Panc1 (cell line): ENCODE results near the gene RARB. TPM values are rescaled to one million over a fixed set of nuclear protein-coding genes. Genes with fewer than 3 reads are reported as not detected.

Experiments used
- ATAC-seq: fragments of 200-7000 bp; cut with Tn5 transposase; 2 replicates; pipeline ENCODE4 v1.9.1; 2020; ENCODE audit warnings: mild to moderate bottlenecking, moderate library complexity
- BruUV-seq: library from RNA; stranded (reverse); fragments of 400-500 nt; replicated peaks from 2 replicates; lab custom pipeline; 2021; lab: Mats Ljungman, UMichigan
- CTCF ChIA-PET: fragments of 300-600 bp; sonication (Branson Sonifier 250); formaldehyde crosslinking; loops from one replicate; lab custom pipeline; 2022; ENCODE audit warnings: antibody characterized with exemption; lab: Charles Lee
- POLR2A ChIA-PET: fragments of 300-600 bp; sonication (Branson Sonifier 250); formaldehyde crosslinking; loops from one replicate; lab custom pipeline; 2022; ENCODE audit warnings: antibody characterized with exemption; lab: Charles Lee
- DNase-seq: peaks from one replicate; pipeline ENCODE4 v3.0.0-alpha.2; 2010; ENCODE audit warnings: low read depth, low spot score
- H3K27ac ChIP-seq: 2 replicates; pipeline ENCODE4 v1.5.1; 2011; ENCODE audit warnings: mild to moderate bottlenecking, low read length, inconsistent platforms
- H3K27me3 ChIP-seq: fragments of 200-500 bp; sonication (Bioruptor generic); 2 replicates; pipeline ENCODE4 v1.6.0; 2014; ENCODE audit warnings: low read length, inconsistent platforms; ENCODE audit not compliant: control insufficient read depth, insufficient read depth
- H3K36me3 ChIP-seq: fragments of 200-500 bp; sonication (Bioruptor generic); 2 replicates; pipeline ENCODE4 v1.5.1; 2014; ENCODE audit warnings: inconsistent platforms, mild to moderate bottlenecking, low read length, moderate library complexity; ENCODE audit not compliant: control insufficient read depth, insufficient read depth
- H3K4me1 ChIP-seq: 2 replicates; pipeline ENCODE4 v1.5.1; 2011; ENCODE audit warnings: inconsistent platforms, mild to moderate bottlenecking, low read length, moderate library complexity; ENCODE audit not compliant: control insufficient read depth, insufficient read depth
- H3K4me3 ChIP-seq, 2 experiments: 2 replicates each; pipeline ENCODE4 v1.5.1; 2011 to 2012; ENCODE audit warnings: low read depth in 2 of 2, low read length in 2 of 2, mild to moderate bottlenecking in 2 of 2, inconsistent platforms in 1 of 2, moderate library complexity in 1 of 2
- H3K9me3 ChIP-seq: fragments of 200-500 bp; sonication (Bioruptor generic); 2 replicates; pipeline ENCODE4 v1.5.1; 2014; ENCODE audit warnings: low read depth, mild to moderate bottlenecking, inconsistent platforms, low read length, moderate library complexity; ENCODE audit not compliant: control insufficient read depth, insufficient read depth
- CTCF ChIP-seq: fragments of 450-650 bp; IDR thresholded peaks from 2 replicates; pipeline ENCODE4 v1.5.1; 2017; ENCODE audit warnings: mild to moderate bottlenecking
- POLR2AphosphoS5 ChIP-seq: IDR thresholded peaks from 2 replicates; pipeline ENCODE4 v1.6.1; 2012; ENCODE audit warnings: mild to moderate bottlenecking, low read depth, low read length, moderate library complexity
- REST ChIP-seq, 2 experiments: IDR thresholded peaks; 2 replicates each; pipeline ENCODE4 v1.6.1; 2011 to 2012; ENCODE audit warnings: low read depth in 2 of 2, control low read depth in 1 of 2, low read length in 1 of 2, mild to moderate bottlenecking in 1 of 2, moderate library complexity in 1 of 2; ENCODE audit not compliant: insufficient read depth in 1 of 2
- SIN3A ChIP-seq: IDR thresholded peaks from 2 replicates; pipeline ENCODE4 v1.6.1; 2012; ENCODE audit warnings: low read depth, mild to moderate bottlenecking, low read length, moderate library complexity, borderline replicate concordance; ENCODE audit not compliant: insufficient read depth
- TCF7L2 ChIP-seq: IDR thresholded peaks from 2 replicates; pipeline ENCODE4 v1.6.1; 2011; ENCODE audit warnings: mild to moderate bottlenecking, low read depth, low read length, inconsistent platforms
- in situ Hi-C: cut with HindIII; loops from 2 replicates; pipeline ENCODE4 v1.10.0; 2016; ENCODE audit warnings: low sequenced_read_pairs, low pct_unique_long_range_greater_than_20kb
- intact Hi-C: fragments of 100-400 bp; cut with micrococcal nuclease; formaldehyde crosslinking; loops from one replicate; pipeline ENCODE4 v1.10.0; 2022; ENCODE audit not compliant: unreplicated experiment
- total RNA-seq: library from RNA; stranded (reverse); gene quantifications from one replicate; pipeline ENCODE4 v1.2.1, GENCODE V29; 2021; ENCODE audit not compliant: unreplicated experiment

The RARB gene
- total RNA-seq, 1 experiment from 2014 or later, result not detected

DNA sequence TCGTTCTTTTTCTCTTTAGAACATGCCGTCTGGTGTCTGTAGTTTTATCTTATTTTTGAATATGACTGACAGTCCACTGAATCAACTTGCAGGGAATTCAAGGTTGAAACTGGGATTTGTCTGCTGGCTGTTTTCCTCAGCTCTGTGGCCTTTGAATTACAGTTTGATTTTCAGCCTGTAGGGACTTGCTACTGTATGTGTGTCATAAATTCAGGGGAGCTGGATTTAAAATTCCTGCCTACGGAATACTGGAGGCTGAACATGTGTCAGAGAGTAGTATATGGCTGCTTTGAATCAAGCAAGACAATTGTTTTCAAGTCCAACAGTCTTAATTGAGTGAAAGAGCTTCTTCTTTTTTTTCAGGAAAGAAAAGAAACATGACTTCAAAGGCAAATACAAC, 33.9 kb downstream of the RARB start:
- Histone ChIP-seq H3K4me3 (no peak overlapping the region), H3K4me1 (no peaks in the 10 kb centered on the region), H3K9me3 (no peaks in the 10 kb centered on the region), H3K36me3 (no peaks in the 10 kb centered on the region), H3K27me3 (no peaks in the 10 kb centered on the region), H3K27ac (no peak overlapping the region)
- ATAC-seq (no peak), DNase-seq (no peak)
- no TSS peak for BruUV-seq
- ChIA-PET CTCF (interaction anchor here (0.6 kb wide), 1 partner anchor 608 kb away, joined by 4 read pairs; no protein-coding TSS in a partner anchor), POLR2A (no interaction called here)
- intact Hi-C loops, result no loop called here
- TF ChIP-seq TCF7L2, result no peak
- TF ChIP-seq SIN3A, result no peak
- no peak for TF ChIP-seq CTCF
- no peak for TF ChIP-seq REST (IDR thresholded peaks at IDR 0.05; ENCODE audit: insufficient read depth in 1 of 2, low read depth in 2 of 2, low read length in 1 of 2)
- in situ Hi-C loops, result no loop called here

DNA sequence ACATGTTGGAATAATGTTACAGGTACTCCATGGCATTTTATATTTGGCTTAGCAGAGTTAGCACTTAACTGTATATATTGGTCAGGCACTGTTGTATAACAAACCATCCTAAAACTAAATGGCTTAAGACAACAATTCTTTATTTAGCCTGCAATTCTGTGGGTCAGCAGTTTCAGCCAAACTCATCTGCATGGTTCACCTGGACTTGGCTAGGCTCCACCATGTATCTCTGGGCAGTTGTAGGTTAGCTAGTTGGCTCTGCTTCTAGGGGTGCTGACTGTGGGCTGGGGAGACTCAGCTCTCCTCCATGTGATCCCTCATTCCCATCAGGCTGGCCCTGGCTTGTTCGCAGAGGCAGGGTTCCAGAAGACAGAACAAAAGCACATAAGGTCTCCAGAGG, 34.4 kb downstream of the RARB start:
- DNase-seq (no peak), ATAC-seq (no peak)
- H3K4me3 ChIP-seq, result no peak overlapping the region
- no peaks in the 10 kb centered on the region for H3K36me3 ChIP-seq
- H3K9me3 ChIP-seq, result no peaks in the 10 kb centered on the region
- POLR2A ChIA-PET, result no interaction called here
- in situ Hi-C loops, result no loop called here
- no peaks in the 10 kb centered on the region for H3K4me1 ChIP-seq
- no peaks in the 10 kb centered on the region for H3K27me3 ChIP-seq
- intact Hi-C loops, result no loop called here
- H3K27ac ChIP-seq, result no peak overlapping the region
- CTCF ChIA-PET, result no interaction called here
- BruUV-seq, result no TSS peak
- no peak for TF ChIP-seq SIN3A
- no peak for TF ChIP-seq CTCF
- TF ChIP-seq REST (IDR thresholded peaks at IDR 0.05; ENCODE audit: insufficient read depth in 1 of 2, low read depth in 2 of 2, low read length in 1 of 2), result no peak
- TF ChIP-seq TCF7L2, result no peak
- no peak for TF ChIP-seq POLR2AphosphoS5
